Prostate gland (tissue), 2 donors: ENCODE measurements around the gene CACNA2D4. TPM values are rescaled to one million over a fixed set of nuclear protein-coding genes. Genes with fewer than 3 reads are reported as not detected.

Source experiments
- DNase-seq: peaks from one replicate; pipeline ENCODE4 v3.0.0-alpha.2; 2019; ENCODE audit warnings: low spot score
- H3K27ac ChIP-seq, 2 donors: fragments of 200-600 bp; sonication (generic); 2 replicates each; pipeline ENCODE4 v1.5.1; 2017 to 2019
- H3K27me3 ChIP-seq: fragments of 200-600 bp; sonication (generic); replicated peaks from 2 replicates; pipeline ENCODE4 v1.5.1; 2019; ENCODE audit not compliant: insufficient read depth
- H3K36me3 ChIP-seq, 2 donors: fragments of 200-600 bp; sonication (generic); 1 replicate in 1 of 2; 2 replicates in 1 of 2; pipeline versions ENCODE4 v1.5.1 to v1.8.1; 2017 to 2019
- H3K4me1 ChIP-seq: fragments of 200-600 bp; sonication (generic); replicated peaks from 2 replicates; pipeline ENCODE4 v1.5.1; 2019
- H3K4me3 ChIP-seq, 2 donors: fragments of 200-600 bp; sonication (generic); 2 replicates each; pipeline ENCODE4 v1.5.1; 2017 to 2019
- H3K9me3 ChIP-seq: fragments of 200-600 bp; sonication (generic); 2 replicates; pipeline ENCODE4 v1.5.1; 2017
- CTCF ChIP-seq, 4 experiments: fragments of 200-600 bp in 2 of 4; fragments of 450-650 bp in 2 of 4; sonication (generic) in 2 of 4; IDR thresholded peaks; 1 replicate in 3 of 4; 2 replicates in 1 of 4; pipeline ENCODE4 v1.5.1; 2016 to 2019; ENCODE audit warnings: antibody characterized with exemption in 4 of 4, mild to moderate bottlenecking in 2 of 4, moderate library complexity in 2 of 4
- POLR2A ChIP-seq: fragments of 450-650 bp; IDR thresholded peaks from one replicate; pipeline ENCODE4 v1.6.1; 2016; ENCODE audit warnings: antibody characterized with exemption, mild to moderate bottlenecking
- POLR2AphosphoS5 ChIP-seq: sonication (generic); formaldehyde crosslinking; IDR thresholded peaks from one replicate; pipeline ENCODE4 v1.6.1; 2017; ENCODE audit warnings: antibody characterized with exemption
- WGBS: methylation state at CpG from one replicate; pipeline ENCODE4 v1.1.5; 2018; 5-methylcytosine and 5-hydroxymethylcytosine counted together
- intact Hi-C: fragments of 100-400 bp; cut with DNase I; formaldehyde crosslinking; loops from one replicate; pipeline ENCODE4 v1.14.2; 2022
- total RNA-seq, 2 donors: library from RNA; depleted of rRNA; stranded (reverse); fragments of >200 nt; gene quantifications; one replicate each; pipeline ENCODE4 v1.1.0, GENCODE V29; 2016

The CACNA2D4 gene
- total RNA-seq, 2 donors from 2014 or later = 1.4 to 9.4 TPM

- Histone ChIP-seq H3K4me3 (no peak overlapping the region), H3K9me3 (no peaks in the 10 kb centered on the region), H3K36me3 (no peaks in the 10 kb centered on the region), H3K27me3 (no peaks in the 10 kb centered on the region), H3K4me1 (no peaks in the 10 kb centered on the region), H3K27ac (no peak overlapping the region)
- DNase-seq = no peak
- 71% methylated on average over 35 of the region's 40 CpGs for WGBS
- no peak for TF ChIP-seq POLR2A
- TF ChIP-seq POLR2AphosphoS5 = no peak
- TF ChIP-seq CTCF (IDR thresholded peaks at IDR 0.05) = no peak
- intact Hi-C loops = no loop called here
Measured at GRCh38 chr12:1922075-1922709, 3.7 kb upstream of the CACNA2D4 start.

- Histone ChIP-seq H3K9me3 (no peaks in the 10 kb centered on the region), H3K36me3 (no peaks in the 10 kb centered on the region), H3K27me3 (no peaks in the 10 kb centered on the region), H3K4me1 (no peaks in the 10 kb centered on the region), H3K27ac (no peak overlapping the region), H3K4me3 (no peak overlapping the region)
- peak; percentile 3 for DNase-seq
- intact Hi-C loops = no loop called here
- no peak for TF ChIP-seq CTCF (IDR thresholded peaks at IDR 0.05)
- no peak for TF ChIP-seq POLR2A
- TF ChIP-seq POLR2AphosphoS5 = no peak
- WGBS = 83% methylated on average over 17 of the region's 17 CpGs
Measured at GRCh38 chr12:1920971-1921370, 2.5 kb upstream of the CACNA2D4 start.

- no peak for DNase-seq
- intact Hi-C loops = no loop called here
- Histone ChIP-seq H3K4me1 (no peaks in the 10 kb centered on the region), H3K9me3 (no peaks in the 10 kb centered on the region), H3K4me3 (no peak overlapping the region), H3K27me3 (no peaks in the 10 kb centered on the region), H3K36me3 (no peaks in the 10 kb centered on the region), H3K27ac (no peak overlapping the region)
- WGBS = 91% methylated on average over 13 of the region's 13 CpGs
- TF ChIP-seq CTCF (IDR thresholded peaks at IDR 0.05) = no peak
- no peak for TF ChIP-seq POLR2AphosphoS5
- TF ChIP-seq POLR2A = no peak
Measured at GRCh38 chr12:1920436-1920835, 2.0 kb upstream of the CACNA2D4 start.

- 89% methylated on average over 3 of the region's 3 CpGs for WGBS
Measured at GRCh38 chr12:1919763-1920162, 1.3 kb upstream of the CACNA2D4 start.

More at GRCh38 chr12:1919763-1920162, 1.3 kb upstream of the CACNA2D4 start:
- Histone ChIP-seq H3K27ac (no peak overlapping the region), H3K27me3 (no peaks in the 10 kb centered on the region), H3K4me1 (no peaks in the 10 kb centered on the region), H3K4me3 (no peak overlapping the region), H3K9me3 (no peaks in the 10 kb centered on the region), H3K36me3 (no peaks in the 10 kb centered on the region)
- intact Hi-C loops = no loop called here
- TF ChIP-seq POLR2AphosphoS5 (no peak), CTCF (IDR thresholded peaks at IDR 0.05) (no peak), POLR2A (no peak)
- no peak for DNase-seq
